ENCODE measurements around the gene MVP. TPM values are rescaled to one million over a fixed set of nuclear protein-coding genes. Genes with fewer than 3 reads are reported as not detected.
"Not testable (repeated sequence)": the region's sequence is repeated elsewhere in the genome, so short reads cannot be mapped to it uniquely, and the experiment has no call there.

Gene MVP
- total RNA-seq, 2 experiments from 2014 or later: 30.7 to 30.8 TPM

DNA sequence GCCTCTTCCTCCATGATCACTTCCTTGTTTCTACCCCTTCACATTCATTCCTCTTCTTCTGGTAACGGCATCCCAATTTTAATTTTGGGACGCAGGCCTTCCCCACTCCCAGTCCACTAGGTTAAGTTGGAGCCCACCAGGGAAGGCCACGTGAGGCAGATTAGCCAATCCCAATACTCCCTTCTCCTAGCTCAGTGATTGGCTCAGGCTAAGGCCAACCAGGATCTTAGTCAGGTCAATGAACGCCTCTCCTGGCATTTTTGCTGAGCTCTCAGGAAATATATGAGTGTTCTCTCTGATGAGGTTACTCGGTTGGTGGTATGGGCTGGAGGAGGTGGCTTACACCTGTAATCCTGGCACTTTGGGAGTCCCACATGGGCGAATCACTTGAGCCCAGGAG, 63.7 kb downstream of the MVP start:
- H3K27me3 Mint-ChIP-seq: peaks cover 12% of the 10 kb centered on the region
- H3K4me3 Mint-ChIP-seq: no peak overlapping the region
- no peaks in the 10 kb centered on the region for H3K4me1 Mint-ChIP-seq
- H3K36me3 Mint-ChIP-seq: no peaks in the 10 kb centered on the region
- no peaks in the 10 kb centered on the region for H3K9me3 Mint-ChIP-seq
- no peak overlapping the region for H3K27ac Mint-ChIP-seq
- no peak for DNase-seq

DNA sequence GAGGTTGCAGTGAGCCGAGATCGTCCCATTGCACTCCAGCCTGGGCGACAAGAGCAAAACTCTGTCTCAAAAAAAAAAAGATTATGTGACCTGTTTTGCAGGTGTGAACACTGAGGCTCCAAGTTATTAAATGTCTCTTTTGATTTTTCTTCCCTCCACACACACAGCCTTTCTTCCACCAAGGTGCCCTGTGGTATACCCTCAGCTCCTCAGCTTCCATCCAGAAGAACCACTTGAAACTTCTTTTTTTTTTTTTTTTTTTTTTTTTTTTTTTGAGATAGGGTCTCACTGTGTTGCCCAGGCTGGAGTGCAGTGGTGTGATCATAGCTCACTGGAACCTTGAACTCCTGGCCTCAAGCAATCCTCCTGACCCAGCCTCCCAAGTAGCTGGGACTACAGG, 69.1 kb downstream of the MVP start:
- H3K36me3 Mint-ChIP-seq, H3K9me3 Mint-ChIP-seq, H3K27me3 Mint-ChIP-seq, H3K4me3 Mint-ChIP-seq, H3K4me1 Mint-ChIP-seq, DNase-seq, H3K27ac Mint-ChIP-seq: not testable (repeated sequence)

DNA sequence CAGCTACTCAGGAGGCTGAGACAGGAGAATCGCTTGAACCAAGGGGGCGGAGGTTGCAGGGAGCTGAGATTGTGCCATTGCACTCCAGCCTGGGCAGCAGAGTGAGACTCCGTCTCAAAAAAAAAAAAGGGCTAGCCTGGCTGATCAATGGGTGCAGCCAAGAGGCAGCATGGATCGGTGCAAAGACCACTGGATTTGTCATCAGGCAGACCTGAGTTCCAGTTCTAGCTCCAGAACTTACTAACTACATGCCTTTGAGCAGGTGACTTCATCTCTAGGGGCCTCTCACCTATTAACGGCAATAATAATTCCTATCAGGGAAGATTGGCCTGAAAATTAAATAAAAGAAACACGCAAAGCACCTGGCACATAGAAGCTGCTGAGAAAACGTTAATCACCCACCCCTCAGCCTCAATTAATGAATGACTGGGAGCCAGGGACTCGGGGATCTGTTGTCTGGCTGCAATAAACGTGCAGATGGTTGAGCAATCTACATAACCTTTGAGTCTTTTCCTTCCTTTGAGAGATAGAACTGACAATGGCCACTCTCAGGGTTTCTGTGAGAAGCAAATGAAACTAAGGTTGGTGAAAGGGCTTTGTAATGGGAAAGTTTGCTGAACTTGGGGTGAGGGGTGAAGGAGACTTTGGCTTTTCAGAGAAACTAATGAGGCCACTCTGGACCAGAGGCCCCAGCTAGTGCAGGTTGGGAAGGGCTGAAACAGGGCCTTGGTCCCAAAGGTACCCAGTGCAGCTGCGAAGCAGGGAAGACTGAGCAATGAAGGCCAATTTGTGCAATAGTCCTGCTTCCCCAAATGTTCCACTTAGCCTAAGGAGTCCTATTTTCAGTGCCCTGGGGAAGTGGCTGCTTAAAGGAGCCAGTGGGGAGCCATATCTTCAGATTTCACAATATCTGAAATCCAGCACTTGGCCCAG, 71.5 kb downstream of the MVP start:
- H3K27ac Mint-ChIP-seq: no peak overlapping the region
- no peaks in the 10 kb centered on the region for H3K9me3 Mint-ChIP-seq
- H3K4me1 Mint-ChIP-seq: no peaks in the 10 kb centered on the region
- H3K4me3 Mint-ChIP-seq: no peak overlapping the region
- peaks cover 11% of the 10 kb centered on the region for H3K27me3 Mint-ChIP-seq
- no peaks in the 10 kb centered on the region for H3K36me3 Mint-ChIP-seq
- no peak for DNase-seq

DNA sequence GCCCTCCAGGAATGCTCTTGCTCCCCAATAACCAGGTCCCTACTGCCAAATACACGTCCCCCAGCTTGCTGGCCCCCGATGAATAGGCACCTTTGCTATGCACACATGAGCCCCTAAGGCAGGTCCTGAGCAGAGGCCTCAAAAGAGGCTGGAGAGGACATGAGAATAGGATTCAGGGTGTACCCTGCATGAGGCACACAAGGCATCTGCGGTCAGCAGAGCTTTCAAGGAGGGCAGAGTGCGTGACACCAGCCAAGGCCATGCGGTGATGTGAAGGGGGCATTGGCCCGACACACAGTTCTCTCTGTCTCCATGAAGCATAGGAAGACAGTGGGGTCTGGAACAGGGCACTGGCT, 72.2 kb downstream of the MVP start:
- H3K36me3 Mint-ChIP-seq: no peaks in the 10 kb centered on the region
- DNase-seq: no peak
- H3K4me3 Mint-ChIP-seq: no peak overlapping the region
- H3K27me3 Mint-ChIP-seq: peaks cover 15% of the 10 kb centered on the region
- no peak overlapping the region for H3K27ac Mint-ChIP-seq
- H3K4me1 Mint-ChIP-seq: no peaks in the 10 kb centered on the region
- no peaks in the 10 kb centered on the region for H3K9me3 Mint-ChIP-seq

DNA sequence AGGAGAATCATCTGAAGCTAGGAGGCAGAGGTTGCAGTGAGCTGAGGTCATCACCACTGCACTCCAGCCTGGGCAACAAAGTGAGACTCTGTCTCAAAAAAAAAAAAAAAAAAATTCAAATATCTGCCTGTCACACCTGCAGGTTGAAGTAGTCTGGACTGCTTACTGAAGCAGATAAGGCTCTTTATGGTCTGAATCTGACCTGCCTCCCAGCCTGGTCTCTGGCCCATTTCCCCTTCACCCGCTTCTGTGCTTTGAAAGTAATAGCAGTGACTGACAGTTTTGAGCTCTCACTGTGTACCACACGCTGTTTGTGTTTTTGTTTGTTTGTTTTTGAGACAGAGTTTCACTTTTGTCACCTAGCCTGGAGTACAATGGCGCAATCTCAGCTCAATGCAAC, 73.3 kb downstream of the MVP start:
- Mint-ChIP-seq H3K9me3 (no peaks in the 10 kb centered on the region), H3K36me3 (no peaks in the 10 kb centered on the region)
- DNase-seq: no peak

DNA sequence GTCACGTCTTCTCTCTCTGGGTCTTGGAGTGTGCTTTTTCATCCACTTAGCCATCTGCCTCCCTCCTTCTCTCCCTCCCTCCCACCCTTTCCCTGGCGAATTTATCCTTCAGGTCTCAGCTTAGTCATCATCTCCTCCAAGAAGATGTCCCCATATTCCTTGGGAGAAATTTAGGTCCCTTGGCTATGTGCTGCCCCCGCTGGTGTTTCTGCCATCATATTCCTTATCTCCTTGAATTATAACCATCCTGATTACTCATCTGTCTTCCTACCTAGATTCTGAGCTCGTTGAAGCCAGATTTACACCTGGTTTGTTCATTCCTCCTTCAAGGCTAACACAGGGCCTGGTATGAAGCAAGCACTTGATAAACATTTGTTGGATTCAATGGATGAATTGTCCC, 74.1 kb downstream of the MVP start:
- no peak for DNase-seq
- Mint-ChIP-seq H3K4me3 (no peak overlapping the region), H3K36me3 (no peaks in the 10 kb centered on the region)

More for the DNA sequence above, 73.3 kb downstream of the MVP start:
- Mint-ChIP-seq H3K27me3 (peaks cover 27% of the 10 kb centered on the region), H3K4me1 (peaks cover 3% of the 10 kb centered on the region), H3K27ac (no peak overlapping the region), H3K4me3 (no peak overlapping the region)

DNA sequence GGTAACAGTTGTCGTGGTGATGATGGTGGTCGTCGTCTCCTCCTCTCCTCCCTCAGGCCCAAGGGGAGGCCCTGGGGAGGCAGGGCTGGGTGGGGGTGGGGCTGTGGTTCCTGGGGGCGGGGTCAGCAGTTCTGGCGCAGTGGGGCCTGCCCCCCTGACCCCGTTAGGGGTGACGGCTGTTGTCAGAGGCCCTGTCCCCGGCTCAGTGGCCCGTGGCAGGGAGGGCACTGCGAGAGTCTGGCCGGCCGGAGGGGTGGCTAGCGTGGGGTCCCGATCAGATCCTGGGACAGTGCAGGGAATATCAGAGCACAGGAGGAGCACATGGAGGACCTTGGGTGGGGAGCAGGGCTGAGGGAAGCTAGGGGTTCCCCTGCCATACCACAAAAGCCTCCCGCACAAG, 76.6 kb downstream of the MVP start:
- Mint-ChIP-seq H3K4me1 (peaks cover 11% of the 10 kb centered on the region), H3K36me3 (no peaks in the 10 kb centered on the region), H3K27ac (no peak overlapping the region), H3K27me3 (peaks cover 41% of the 10 kb centered on the region), H3K4me3 (no peak overlapping the region), H3K9me3 (no peaks in the 10 kb centered on the region)
- no peak for DNase-seq

More for the DNA sequence above, 74.1 kb downstream of the MVP start:
- peaks cover 5% of the 10 kb centered on the region for H3K4me1 Mint-ChIP-seq
- H3K27ac Mint-ChIP-seq: no peak overlapping the region
- no peaks in the 10 kb centered on the region for H3K9me3 Mint-ChIP-seq
- peaks cover 35% of the 10 kb centered on the region for H3K27me3 Mint-ChIP-seq

DNA sequence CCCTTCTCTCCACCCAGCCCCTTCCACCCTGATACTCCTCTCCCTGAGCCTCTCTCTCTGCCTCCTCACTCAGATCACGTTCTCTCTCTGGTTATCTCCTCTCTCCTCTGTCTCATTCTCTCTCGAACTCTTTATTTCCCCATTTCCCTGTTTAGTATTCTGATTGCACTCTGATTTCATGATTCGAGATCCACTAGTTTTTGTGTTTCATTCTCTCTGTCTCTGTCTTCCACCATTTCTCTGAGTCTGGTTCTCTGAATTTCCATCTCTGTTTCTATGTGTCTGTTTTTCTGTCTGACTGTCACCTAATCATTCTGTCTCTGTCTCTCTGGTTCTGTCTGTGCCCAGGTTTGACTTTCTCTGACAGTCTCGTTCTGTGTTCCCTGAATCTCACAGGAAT, 77.1 kb downstream of the MVP start:
- no peak overlapping the region for H3K27ac Mint-ChIP-seq
- H3K4me3 Mint-ChIP-seq: no peak overlapping the region
- no peaks in the 10 kb centered on the region for H3K36me3 Mint-ChIP-seq
- H3K4me1 Mint-ChIP-seq: peaks cover 11% of the 10 kb centered on the region
- H3K27me3 Mint-ChIP-seq: peaks cover 41% of the 10 kb centered on the region
- no peak for DNase-seq
- no peaks in the 10 kb centered on the region for H3K9me3 Mint-ChIP-seq

Other genes starting within 250 kb of the MVP start
- 100 to 1,000 TPM; 122 TPM for gene SPN, start 157.2 kb upstream of the MVP start, total RNA-seq
- 1 to 10 TPM; 5.4 to 5.5 TPM for gene QPRT, start 141.3 kb upstream of the MVP start, total RNA-seq
- gene C16orf54, start 74.5 kb upstream of the MVP start, total RNA-seq: 10 to 100 TPM; 17.3 to 19.1 TPM
- not detected for gene ZG16, start 42.2 kb upstream of the MVP start, total RNA-seq
- gene KIF22, start 29.7 kb upstream of the MVP start, total RNA-seq: 100 to 1,000 TPM; 145 to 150 TPM
- 100 to 1,000 TPM; 427 to 438 TPM for gene MAZ, start 13.9 kb upstream of the MVP start, total RNA-seq
- 1 to 10 TPM in 1 of 2 experiments, under 1 TPM in 1; 0.52 to 1.3 TPM for gene PRRT2, start 8.3 kb upstream of the MVP start, total RNA-seq
- 10 to 100 TPM; 33.7 to 34.8 TPM for gene PAGR1, start 4.3 kb upstream of the MVP start, total RNA-seq
- gene CDIPT, start 42.8 kb downstream of the MVP start, total RNA-seq: 10 to 100 TPM; 46.8 to 50.6 TPM
- under 1 TPM in 1 of 2 experiments, not detected in 1; 0.32 TPM for gene SEZ6L2, start 79.1 kb downstream of the MVP start, total RNA-seq
- 1 to 10 TPM; 1.3 to 2.0 TPM for gene ASPHD1, start 80.0 kb downstream of the MVP start, total RNA-seq
- gene KCTD13, start 105.8 kb downstream of the MVP start, total RNA-seq: 10 to 100 TPM; 27.2 to 30.3 TPM
- 10 to 100 TPM; 29.3 TPM for gene TMEM219, start 141.6 kb downstream of the MVP start, total RNA-seq
- 10 to 100 TPM; 24.9 to 26.4 TPM for gene TAOK2, start 153.4 kb downstream of the MVP start, total RNA-seq
- 10 to 100 TPM; 39.5 to 41.4 TPM for gene HIRIP3, start 175.2 kb downstream of the MVP start, total RNA-seq
- gene INO80E, start 175.8 kb downstream of the MVP start, total RNA-seq: 10 to 100 TPM; 83.8 to 91.1 TPM
- gene DOC2A, start 190.6 kb downstream of the MVP start, total RNA-seq: 1 to 10 TPM in 1 of 2 experiments, under 1 TPM in 1; 0.89 to 1.4 TPM
- not detected for gene C16orf92, start 202.7 kb downstream of the MVP start, total RNA-seq
- gene TLCD3B, start 210.8 kb downstream of the MVP start, total RNA-seq: 1 to 10 TPM; 1.2 to 2.0 TPM
- 1,000 to 10,000 TPM; 2,800 to 2,893 TPM for gene ALDOA, start 245.3 kb downstream of the MVP start, total RNA-seq

Data from activated naive CD8-positive, alpha-beta T cell treated with anti-CD3 and anti-CD28 coated beads for 36 hours (primary cell).